Measurements from ENCODE around the gene ETV2.

The ETV2 gene

DNA sequence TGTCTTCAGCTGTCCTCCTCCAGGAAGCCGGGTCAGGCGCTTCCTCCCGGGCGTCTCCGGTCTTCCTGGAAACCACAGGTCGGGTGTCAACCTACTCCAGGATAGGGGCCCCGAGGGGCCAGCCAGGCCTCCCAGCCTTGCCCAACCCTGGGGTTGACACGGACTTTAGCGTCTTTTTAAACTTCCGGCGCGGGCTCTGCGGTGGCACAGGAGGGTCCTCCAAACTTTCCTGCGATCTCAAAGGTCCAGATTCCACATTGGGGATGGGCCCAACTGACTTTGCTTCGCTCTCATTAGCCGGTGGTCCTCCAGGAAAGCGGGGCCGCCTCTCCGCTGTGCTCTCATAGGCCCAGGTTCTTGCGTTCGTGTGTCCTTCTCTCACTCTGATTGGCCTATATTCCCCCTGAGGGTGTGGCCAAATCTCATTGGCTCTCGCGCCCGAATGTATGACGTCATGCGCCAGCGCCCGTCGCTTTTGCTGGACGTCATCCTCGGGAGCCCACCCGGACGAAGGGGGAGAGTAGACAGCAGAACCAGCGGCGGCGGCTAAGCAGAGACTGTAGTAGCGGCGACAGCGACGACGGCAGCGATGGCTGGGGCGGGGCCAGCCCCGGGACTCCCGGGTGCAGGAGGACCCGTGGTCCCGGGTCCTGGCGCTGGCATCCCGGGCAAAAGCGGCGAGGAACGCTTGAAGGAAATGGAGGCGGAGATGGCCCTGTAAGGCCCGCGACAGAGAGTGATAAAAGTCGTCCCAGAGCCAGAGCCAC, 12.8 kb upstream of the ETV2 start, which contains the start of gene RBM42:
TSS of gene RBM42 (plus strand) at position 472 of the 767 bp plus-strand sequence. CDS start at position 590, 118 bp downstream.
- Histone ChIP-seq H3K4me1 (ENCODE audit: control insufficient read depth in 1 of 2, insufficient read depth in 2 of 2, low read length in 2 of 2) (peaks cover 6 to 18% of the 10 kb centered on the region in 2 donors), H3K36me3 (ENCODE audit: control insufficient read depth in 1 of 2, insufficient read depth in 2 of 2, low read length in 2 of 2) (peaks cover 23 to 33% of the 10 kb centered on the region in 2 donors), H3K27me3 (ENCODE audit: low read depth, low read length) (no peaks in the 10 kb centered on the region), H3K27ac (ENCODE audit: low read length) (peak within 1 kb of the TSS; percentile 82), H3K4me3 (ENCODE audit: low read depth in 1 of 2, low read length in 2 of 2) (peak within 1 kb of the TSS; percentile 92 to 99), H3K9me3 (ENCODE audit: control insufficient read depth in 1 of 2, low read length in 2 of 2) (no peaks in the 10 kb centered on the region)

- Histone ChIP-seq H3K27ac (ENCODE audit: low read length) (peak overlapping the region; percentile 82), H3K27me3 (ENCODE audit: low read depth, low read length) (no peaks in the 10 kb centered on the region), H3K4me3 (ENCODE audit: low read depth in 1 of 2, low read length in 2 of 2) (peak overlapping the region; percentile 92 to 99), H3K36me3 (ENCODE audit: control insufficient read depth in 1 of 2, insufficient read depth in 2 of 2, low read length in 2 of 2) (peaks cover 23 to 39% of the 10 kb centered on the region in 2 donors), H3K4me1 (ENCODE audit: control insufficient read depth in 1 of 2, insufficient read depth in 2 of 2, low read length in 2 of 2) (peaks cover 6 to 18% of the 10 kb centered on the region in 2 donors), H3K9me3 (ENCODE audit: control insufficient read depth in 1 of 2, low read length in 2 of 2) (no peaks in the 10 kb centered on the region)
Measured at GRCh38 chr19:35629332-35629633, 12.3 kb upstream of the ETV2 start.

- Histone ChIP-seq H3K27ac (ENCODE audit: low read length) (no peak overlapping the region), H3K36me3 (ENCODE audit: control insufficient read depth in 1 of 2, insufficient read depth in 2 of 2, low read length in 2 of 2) (peaks cover 42 to 72% of the 10 kb centered on the region in 2 donors), H3K9me3 (ENCODE audit: control insufficient read depth in 1 of 2, low read length in 2 of 2) (no peaks in the 10 kb centered on the region), H3K27me3 (ENCODE audit: low read depth, low read length) (no peaks in the 10 kb centered on the region), H3K4me3 (ENCODE audit: low read depth in 1 of 2, low read length in 2 of 2) (no peak overlapping the region), H3K4me1 (ENCODE audit: control insufficient read depth in 1 of 2, insufficient read depth in 2 of 2, low read length in 2 of 2) (peaks cover 6 to 18% of the 10 kb centered on the region in 2 donors)
Measured at GRCh38 chr19:35633727-35634440, 7.7 kb upstream of the ETV2 start.

DNA sequence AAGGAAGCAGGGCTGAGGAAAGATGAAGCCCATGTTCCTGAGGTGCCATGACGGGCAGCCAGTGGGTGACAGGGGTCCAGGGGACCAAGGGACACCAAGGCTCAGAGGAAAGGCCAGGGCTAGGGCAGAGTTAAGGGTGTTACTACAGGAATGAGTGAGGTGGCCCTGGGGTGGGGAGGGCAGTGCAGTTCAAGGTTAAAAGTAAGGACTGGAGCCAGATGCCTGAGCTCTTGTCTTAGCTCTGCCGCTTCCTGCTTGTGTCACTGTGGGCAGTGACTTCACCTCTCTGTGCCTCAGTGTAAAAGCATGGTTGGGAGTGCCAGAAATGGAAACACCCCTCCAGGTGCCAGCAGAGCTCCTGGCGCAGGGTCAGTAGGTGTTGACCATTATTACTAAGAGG, 4.9 kb upstream of the ETV2 start:
- Histone ChIP-seq H3K4me3 (ENCODE audit: low read depth in 1 of 2, low read length in 2 of 2) (no peak overlapping the region), H3K36me3 (ENCODE audit: control insufficient read depth in 1 of 2, insufficient read depth in 2 of 2, low read length in 2 of 2) (peaks cover 30 to 60% of the 10 kb centered on the region in 2 donors), H3K27ac (ENCODE audit: low read length) (no peak overlapping the region), H3K4me1 (ENCODE audit: control insufficient read depth in 1 of 2, insufficient read depth in 2 of 2, low read length in 2 of 2) (peaks cover 0 to 2% of the 10 kb centered on the region in 2 donors), H3K27me3 (ENCODE audit: low read depth, low read length) (no peaks in the 10 kb centered on the region), H3K9me3 (ENCODE audit: control insufficient read depth in 1 of 2, low read length in 2 of 2) (no peaks in the 10 kb centered on the region)

- H3K4me1 ChIP-seq (ENCODE audit: control insufficient read depth in 1 of 2, insufficient read depth in 2 of 2, low read length in 2 of 2) = peaks cover 0 to 7% of the 10 kb centered on the region in 2 donors
- H3K27ac ChIP-seq (ENCODE audit: low read length) = no peak overlapping the region
- H3K9me3 ChIP-seq (ENCODE audit: control insufficient read depth in 1 of 2, low read length in 2 of 2) = no peaks in the 10 kb centered on the region
- no peaks in the 10 kb centered on the region for H3K27me3 ChIP-seq (ENCODE audit: low read depth, low read length)
- peaks cover 25 to 55% of the 10 kb centered on the region in 2 donors for H3K36me3 ChIP-seq (ENCODE audit: control insufficient read depth in 1 of 2, insufficient read depth in 2 of 2, low read length in 2 of 2)
- H3K4me3 ChIP-seq (ENCODE audit: low read depth in 1 of 2, low read length in 2 of 2) = no peak overlapping the region
Measured at GRCh38 chr19:35637165-35637564, 4.4 kb upstream of the ETV2 start.

DNA sequence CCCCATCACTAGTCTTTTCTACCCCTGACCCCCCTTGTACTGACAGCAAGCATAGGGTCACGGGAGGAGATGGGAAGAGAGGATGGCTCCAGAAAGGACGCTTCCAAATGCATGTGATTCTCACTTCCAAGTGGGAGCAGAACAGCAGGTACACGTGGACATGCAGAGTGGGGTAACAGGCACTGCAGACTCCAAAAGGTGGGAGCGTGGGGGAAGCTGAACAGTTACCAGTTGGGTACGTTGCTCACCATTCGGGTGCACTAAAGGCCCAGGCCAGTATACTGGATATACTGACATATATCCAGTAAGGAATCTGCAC, 2.3 kb upstream of the ETV2 start:
- Histone ChIP-seq H3K27me3 (ENCODE audit: low read depth, low read length) (no peaks in the 10 kb centered on the region), H3K4me3 (ENCODE audit: low read depth in 1 of 2, low read length in 2 of 2) (no peak overlapping the region), H3K27ac (ENCODE audit: low read length) (no peak overlapping the region), H3K9me3 (ENCODE audit: control insufficient read depth in 1 of 2, low read length in 2 of 2) (no peaks in the 10 kb centered on the region), H3K4me1 (ENCODE audit: control insufficient read depth in 1 of 2, insufficient read depth in 2 of 2, low read length in 2 of 2) (peaks cover 0 to 22% of the 10 kb centered on the region in 2 donors), H3K36me3 (ENCODE audit: control insufficient read depth in 1 of 2, insufficient read depth in 2 of 2, low read length in 2 of 2) (peaks cover 20 to 34% of the 10 kb centered on the region in 2 donors)

GRCh38 chr19:35639863-35640262, 1.7 kb upstream of the ETV2 start:
- Histone ChIP-seq H3K36me3 (ENCODE audit: control insufficient read depth in 1 of 2, insufficient read depth in 2 of 2, low read length in 2 of 2) (peaks cover 20 to 28% of the 10 kb centered on the region in 2 donors), H3K4me1 (ENCODE audit: control insufficient read depth in 1 of 2, insufficient read depth in 2 of 2, low read length in 2 of 2) (peaks cover 0 to 28% of the 10 kb centered on the region in 2 donors), H3K27ac (ENCODE audit: low read length) (no peak overlapping the region), H3K4me3 (ENCODE audit: low read depth in 1 of 2, low read length in 2 of 2) (no peak overlapping the region), H3K27me3 (ENCODE audit: low read depth, low read length) (no peaks in the 10 kb centered on the region), H3K9me3 (ENCODE audit: control insufficient read depth in 1 of 2, low read length in 2 of 2) (no peaks in the 10 kb centered on the region)

DNA sequence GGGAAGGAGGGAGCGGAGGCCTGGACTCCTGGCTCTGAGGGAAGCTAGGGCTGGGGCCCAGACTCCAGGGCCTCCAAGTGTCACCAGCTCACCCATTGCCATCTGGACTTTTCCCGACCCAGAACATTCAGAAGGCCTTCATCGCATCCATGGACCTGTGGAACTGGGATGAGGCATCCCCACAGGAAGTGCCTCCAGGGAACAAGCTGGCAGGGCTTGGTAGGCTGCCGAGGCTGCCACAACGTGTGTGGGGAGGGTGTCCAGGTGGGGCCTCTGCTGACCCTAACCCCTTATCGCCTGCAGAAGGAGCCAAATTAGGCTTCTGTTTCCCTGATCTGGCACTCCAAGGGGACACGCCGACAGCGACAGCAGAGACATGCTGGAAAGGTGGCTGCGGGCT, 767 bp downstream of the ETV2 start:
- no peak overlapping the region for H3K27ac ChIP-seq (ENCODE audit: low read length)
- H3K36me3 ChIP-seq (ENCODE audit: control insufficient read depth in 1 of 2, insufficient read depth in 2 of 2, low read length in 2 of 2) = peaks cover 7 to 10% of the 10 kb centered on the region in 2 donors
- peaks cover 0 to 37% of the 10 kb centered on the region in 2 donors for H3K4me1 ChIP-seq (ENCODE audit: control insufficient read depth in 1 of 2, insufficient read depth in 2 of 2, low read length in 2 of 2)
- no peaks in the 10 kb centered on the region for H3K9me3 ChIP-seq (ENCODE audit: control insufficient read depth in 1 of 2, low read length in 2 of 2)
- H3K27me3 ChIP-seq (ENCODE audit: low read depth, low read length) = no peaks in the 10 kb centered on the region
- no peak overlapping the region for H3K4me3 ChIP-seq (ENCODE audit: low read depth in 1 of 2, low read length in 2 of 2)

DNA sequence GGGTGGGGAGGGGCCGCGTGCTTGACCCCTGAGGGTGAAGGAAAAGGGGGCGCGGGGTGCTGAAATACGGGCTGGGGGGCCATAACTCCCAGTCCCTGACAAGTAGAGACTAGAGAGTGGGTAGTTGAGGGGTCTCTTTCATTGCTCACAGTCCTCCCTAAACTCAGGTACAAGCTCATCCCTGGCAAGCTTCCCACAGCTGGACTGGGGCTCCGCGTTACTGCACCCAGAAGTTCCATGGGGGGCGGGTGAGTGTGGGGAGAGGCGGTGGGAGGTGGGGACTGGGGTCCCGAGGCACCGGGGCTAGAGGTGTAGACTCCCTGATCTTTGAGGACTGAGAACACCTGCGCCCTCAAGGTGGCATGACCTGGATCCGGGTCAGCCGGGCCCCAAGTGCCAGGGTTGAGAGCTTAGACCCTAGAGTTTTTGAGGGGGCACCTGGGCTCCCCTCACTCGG, 1.3 kb downstream of the ETV2 start:
- peaks cover 2 to 5% of the 10 kb centered on the region in 2 donors for H3K36me3 ChIP-seq (ENCODE audit: control insufficient read depth in 1 of 2, insufficient read depth in 2 of 2, low read length in 2 of 2)
- H3K27me3 ChIP-seq (ENCODE audit: low read depth, low read length) = no peaks in the 10 kb centered on the region
- peaks cover 0 to 37% of the 10 kb centered on the region in 2 donors for H3K4me1 ChIP-seq (ENCODE audit: control insufficient read depth in 1 of 2, insufficient read depth in 2 of 2, low read length in 2 of 2)
- no peaks in the 10 kb centered on the region for H3K9me3 ChIP-seq (ENCODE audit: control insufficient read depth in 1 of 2, low read length in 2 of 2)
- no peak overlapping the region for H3K27ac ChIP-seq (ENCODE audit: low read length)
- H3K4me3 ChIP-seq (ENCODE audit: low read depth in 1 of 2, low read length in 2 of 2) = peak overlapping the region; percentile 73 to 81

DNA sequence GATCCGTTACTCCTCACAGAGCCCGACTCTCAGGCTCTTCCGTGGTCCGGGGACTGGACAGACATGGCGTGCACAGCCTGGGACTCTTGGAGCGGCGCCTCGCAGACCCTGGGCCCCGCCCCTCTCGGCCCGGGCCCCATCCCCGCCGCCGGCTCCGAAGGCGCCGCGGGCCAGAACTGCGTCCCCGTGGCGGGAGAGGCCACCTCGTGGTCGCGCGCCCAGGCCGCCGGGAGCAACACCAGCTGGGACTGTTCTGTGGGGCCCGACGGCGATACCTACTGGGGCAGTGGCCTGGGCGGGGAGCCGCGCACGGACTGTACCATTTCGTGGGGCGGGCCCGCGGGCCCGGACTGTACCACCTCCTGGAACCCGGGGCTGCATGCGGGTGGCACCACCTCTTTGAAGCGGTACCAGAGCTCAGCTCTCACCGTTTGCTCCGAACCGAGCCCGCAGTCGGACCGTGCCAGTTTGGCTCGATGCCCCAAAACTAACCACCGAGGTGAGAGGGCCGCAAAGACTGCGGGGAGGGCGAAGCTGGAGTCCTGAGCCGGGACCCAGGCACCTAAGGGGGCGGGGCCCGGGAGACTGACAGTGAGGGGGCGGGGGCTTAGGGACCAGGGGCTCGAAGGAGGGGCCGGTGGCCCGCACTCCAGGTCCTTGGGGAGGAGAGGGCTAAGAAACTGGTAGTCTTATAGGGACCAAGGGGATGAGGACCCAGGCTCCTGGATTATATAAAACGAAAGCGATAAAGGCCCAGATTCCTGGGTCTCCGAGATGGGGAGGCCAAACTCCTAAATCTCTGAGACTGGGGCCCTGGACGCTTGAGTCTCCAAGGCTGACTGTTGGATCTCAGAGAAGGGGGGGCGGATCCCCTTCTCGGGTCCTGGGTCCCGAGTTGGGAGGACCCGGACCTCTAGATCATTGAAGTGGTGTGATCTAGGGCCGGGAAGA, 2.0 kb downstream of the ETV2 start:
- H3K36me3 ChIP-seq (ENCODE audit: control insufficient read depth in 1 of 2, insufficient read depth in 2 of 2, low read length in 2 of 2) = no peaks in the 10 kb centered on the region
- peak overlapping the region; percentile 73 to 81 for H3K4me3 ChIP-seq (ENCODE audit: low read depth in 1 of 2, low read length in 2 of 2)
- no peaks in the 10 kb centered on the region for H3K9me3 ChIP-seq (ENCODE audit: control insufficient read depth in 1 of 2, low read length in 2 of 2)
- H3K27ac ChIP-seq (ENCODE audit: low read length) = peak overlapping the region; percentile 91
- H3K4me1 ChIP-seq (ENCODE audit: control insufficient read depth in 1 of 2, insufficient read depth in 2 of 2, low read length in 2 of 2) = peaks cover 0 to 37% of the 10 kb centered on the region in 2 donors
- H3K27me3 ChIP-seq (ENCODE audit: low read depth, low read length) = no peaks in the 10 kb centered on the region

Measured in muscle layer of duodenum (tissue), 2 donors.